ENCODE measurements around the gene PACS2.

PACS2 gene

DNA sequence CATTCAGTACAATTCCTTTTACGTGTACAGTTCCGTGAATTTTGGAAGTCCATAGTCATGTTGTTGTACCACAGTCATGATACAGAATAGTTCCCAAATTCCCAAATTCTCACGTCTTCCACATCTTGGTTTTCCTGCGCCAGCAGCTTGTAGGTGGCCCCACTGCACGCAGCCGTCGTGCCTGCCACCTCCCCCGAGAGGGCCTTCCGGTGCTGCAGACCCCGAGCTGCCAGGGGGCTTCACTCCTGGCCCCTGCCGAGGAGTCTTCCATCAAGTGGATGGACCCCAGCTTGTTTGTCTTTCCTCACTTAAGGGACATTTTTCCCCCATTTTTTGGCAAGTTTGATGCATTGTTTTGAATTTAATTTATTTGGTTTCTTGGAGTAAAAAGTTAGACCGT lies 121.9 kb downstream of the PACS2 start:
- no peak for DNase-seq (ENCODE audit: low read depth)
- H3K4me3 ChIP-seq (ENCODE audit: low read depth, low read length): no peak overlapping the region
- TF ChIP-seq, protein P1, sequence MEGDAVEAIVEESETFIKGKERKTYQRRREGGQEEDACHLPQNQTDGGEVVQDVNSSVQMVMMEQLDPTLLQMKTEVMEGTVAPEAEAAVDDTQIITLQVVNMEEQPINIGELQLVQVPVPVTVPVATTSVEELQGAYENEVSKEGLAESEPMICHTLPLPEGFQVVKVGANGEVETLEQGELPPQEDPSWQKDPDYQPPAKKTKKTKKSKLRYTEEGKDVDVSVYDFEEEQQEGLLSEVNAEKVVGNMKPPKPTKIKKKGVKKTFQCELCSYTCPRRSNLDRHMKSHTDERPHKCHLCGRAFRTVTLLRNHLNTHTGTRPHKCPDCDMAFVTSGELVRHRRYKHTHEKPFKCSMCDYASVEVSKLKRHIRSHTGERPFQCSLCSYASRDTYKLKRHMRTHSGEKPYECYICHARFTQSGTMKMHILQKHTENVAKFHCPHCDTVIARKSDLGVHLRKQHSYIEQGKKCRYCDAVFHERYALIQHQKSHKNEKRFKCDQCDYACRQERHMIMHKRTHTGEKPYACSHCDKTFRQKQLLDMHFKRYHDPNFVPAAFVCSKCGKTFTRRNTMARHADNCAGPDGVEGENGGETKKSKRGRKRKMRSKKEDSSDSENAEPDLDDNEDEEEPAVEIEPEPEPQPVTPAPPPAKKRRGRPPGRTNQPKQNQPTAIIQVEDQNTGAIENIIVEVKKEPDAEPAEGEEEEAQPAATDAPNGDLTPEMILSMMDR (conservative IDR thresholded peaks at IDR 0.05; ENCODE audit: low read depth, low read length): no peak

DNA sequence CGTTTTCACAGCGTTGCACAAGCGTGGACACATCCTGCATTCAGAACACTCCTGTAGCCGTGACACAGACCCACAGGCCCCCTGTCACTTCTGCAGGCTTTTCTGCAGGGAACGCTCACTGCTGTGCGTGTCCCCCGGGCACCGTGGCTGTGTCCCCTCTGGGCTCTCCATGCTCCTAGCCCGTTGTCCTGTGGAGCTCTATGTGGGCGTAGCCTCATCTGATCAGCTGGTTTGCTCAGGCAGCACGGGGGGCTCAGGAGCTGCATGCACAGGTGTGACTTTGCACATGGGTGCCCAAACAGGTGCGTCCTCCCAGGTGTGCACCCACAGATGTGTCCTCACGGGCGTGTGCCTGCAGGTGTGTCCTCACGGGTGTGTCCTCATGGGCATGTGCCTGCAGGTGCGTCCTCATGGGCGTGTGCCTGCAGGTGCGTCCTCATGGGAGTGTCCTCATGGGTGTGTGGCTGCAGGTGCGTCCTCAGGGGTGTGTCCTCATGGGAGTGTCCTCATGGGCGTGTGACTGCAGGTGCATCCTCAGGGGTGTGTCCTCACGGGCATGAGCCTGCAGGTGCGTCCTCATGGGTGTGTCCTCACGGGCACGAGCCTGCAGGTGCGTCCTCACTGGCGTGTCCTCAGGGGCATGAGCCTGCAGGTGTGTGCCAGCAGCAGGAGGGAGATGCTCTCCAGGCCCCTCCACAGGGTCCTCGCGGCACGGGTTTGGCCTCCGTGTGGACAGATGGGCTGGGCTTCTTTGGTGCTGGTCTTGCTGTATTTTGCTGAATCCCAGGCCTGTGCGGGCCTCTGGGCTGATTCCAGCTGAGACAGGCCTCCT lies 122.6 kb downstream of the PACS2 start:
- DNase-seq (ENCODE audit: low read depth): no peak
- TF ChIP-seq, protein P1 (conservative IDR thresholded peaks at IDR 0.05; ENCODE audit: low read depth, low read length): no peak
- no peak overlapping the region for H3K4me3 ChIP-seq (ENCODE audit: low read depth, low read length)

DNA sequence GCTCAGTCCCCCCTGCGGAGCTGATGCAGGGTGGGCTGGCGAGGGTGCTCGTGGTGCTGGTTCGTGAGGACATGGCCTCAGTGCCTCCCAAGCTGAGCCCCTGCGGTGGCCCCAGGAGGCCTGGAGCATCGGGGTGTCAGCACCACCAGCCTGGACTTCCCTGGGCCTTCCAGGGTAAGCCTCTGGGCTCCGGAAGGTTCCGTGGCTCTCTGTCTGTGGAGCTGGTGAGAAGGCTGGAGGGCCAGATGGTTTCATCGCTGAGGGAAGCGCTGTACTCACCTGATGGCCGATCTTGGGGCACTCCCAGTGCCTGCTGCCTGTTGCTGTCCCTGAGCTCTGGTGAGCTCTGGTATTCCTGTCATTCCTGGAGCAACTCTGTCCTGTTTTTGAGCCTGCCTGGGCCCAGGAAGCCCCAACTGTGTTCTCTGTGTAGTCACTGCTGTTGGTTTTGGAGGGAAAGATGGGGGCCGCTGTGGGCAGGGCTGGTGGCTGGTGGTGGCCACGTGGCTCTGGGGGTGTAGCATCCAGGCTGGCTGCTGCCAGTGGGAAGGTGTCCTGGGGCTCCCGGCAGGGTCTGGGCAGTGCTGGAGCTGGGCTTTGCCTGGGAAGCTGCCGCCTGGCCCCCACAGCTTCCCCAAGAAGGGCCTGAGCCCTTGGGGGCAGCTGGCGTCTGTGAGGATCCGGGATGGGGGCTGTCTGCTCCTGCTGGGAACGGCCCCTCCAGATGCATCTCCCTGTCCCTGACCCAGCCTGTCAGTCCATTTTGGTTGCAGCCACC lies 123.4 kb downstream of the PACS2 start:
- H3K4me3 ChIP-seq (ENCODE audit: low read depth, low read length): no peak overlapping the region
- TF ChIP-seq, protein P1 (conservative IDR thresholded peaks at IDR 0.05; ENCODE audit: low read depth, low read length): no peak
- no peak for DNase-seq (ENCODE audit: low read depth)

- TF ChIP-seq, protein P1 (conservative IDR thresholded peaks at IDR 0.05; ENCODE audit: low read depth, low read length): no peak
- no peak for DNase-seq (ENCODE audit: low read depth)
- no peak overlapping the region for H3K4me3 ChIP-seq (ENCODE audit: low read depth, low read length)
These were observed 124.6 kb downstream of the PACS2 start for GRCh38 chr14:105439179-105439578.

GRCh38 chr14:105439710-105440553 lies 125.4 kb downstream of the PACS2 start:
- TF ChIP-seq, protein P1 (conservative IDR thresholded peaks at IDR 0.05; ENCODE audit: low read depth, low read length): no peak
- DNase-seq (ENCODE audit: low read depth): no peak
- no peak overlapping the region for H3K4me3 ChIP-seq (ENCODE audit: low read depth, low read length)

DNA sequence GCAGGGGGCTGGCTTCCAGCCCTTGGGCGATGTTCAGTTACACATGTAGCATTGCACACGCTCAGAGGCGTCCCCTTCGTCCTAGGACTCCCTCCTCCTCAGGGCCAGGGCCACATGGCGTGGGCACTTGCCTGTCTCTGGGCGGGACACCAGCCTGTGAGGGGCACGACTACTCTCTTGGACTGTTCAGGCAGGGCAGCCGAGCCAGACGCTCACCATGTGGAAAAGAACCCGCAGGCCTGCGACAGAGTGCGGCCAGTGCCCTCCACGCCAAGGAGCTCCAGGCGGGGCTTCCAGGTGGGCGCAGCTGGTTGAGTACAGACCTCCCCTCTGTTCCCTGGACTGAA lies 126.0 kb downstream of the PACS2 start:
- no peak for DNase-seq (ENCODE audit: low read depth)
- TF ChIP-seq, protein P1 (conservative IDR thresholded peaks at IDR 0.05; ENCODE audit: low read depth, low read length): no peak
- H3K4me3 ChIP-seq (ENCODE audit: low read depth, low read length): no peak overlapping the region
